Activated CD8-positive, alpha-beta memory T cell treated with anti-CD3 and anti-CD28 coated beads, Interleukin-2, amount 50 U/mL, for 1 hour (primary cell): ENCODE data around the gene HLA-G.
"Not testable (repeated sequence)": the region's sequence is repeated elsewhere in the genome, so short reads cannot be mapped to it uniquely, and the experiment has no call there.

Experiments used
- DNase-seq: peaks from one replicate; pipeline ENCODE4 v3.0.0-alpha.2; 2020; ENCODE audit errors: extremely low read depth

The HLA-G gene

GRCh38 chr6:29870104-29870503 is 42.5 kb downstream of the HLA-G start:
- no peak for DNase-seq

- DNase-seq, result no peak
Measured at GRCh38 chr6:29872791-29873190, 45.2 kb downstream of the HLA-G start.

DNA sequence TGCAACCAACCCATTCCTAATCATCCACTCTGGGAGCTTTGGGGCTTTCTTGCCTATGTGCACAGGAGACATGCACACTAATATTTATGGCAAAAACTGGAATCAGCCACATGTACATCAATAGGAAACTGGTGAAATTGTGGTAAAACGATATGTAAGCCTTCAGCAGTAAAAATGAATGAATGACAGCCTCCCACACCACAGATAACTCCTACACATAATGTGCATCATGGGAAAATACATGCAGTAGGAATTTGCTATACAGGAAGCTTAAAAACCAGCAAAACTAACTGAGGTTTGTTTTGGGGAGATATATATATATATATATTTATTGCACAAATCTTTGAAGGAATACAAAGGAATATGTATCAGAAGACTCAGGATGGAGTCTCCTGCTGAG is 47.6 kb downstream of the HLA-G start:
- no peak for DNase-seq

DNA sequence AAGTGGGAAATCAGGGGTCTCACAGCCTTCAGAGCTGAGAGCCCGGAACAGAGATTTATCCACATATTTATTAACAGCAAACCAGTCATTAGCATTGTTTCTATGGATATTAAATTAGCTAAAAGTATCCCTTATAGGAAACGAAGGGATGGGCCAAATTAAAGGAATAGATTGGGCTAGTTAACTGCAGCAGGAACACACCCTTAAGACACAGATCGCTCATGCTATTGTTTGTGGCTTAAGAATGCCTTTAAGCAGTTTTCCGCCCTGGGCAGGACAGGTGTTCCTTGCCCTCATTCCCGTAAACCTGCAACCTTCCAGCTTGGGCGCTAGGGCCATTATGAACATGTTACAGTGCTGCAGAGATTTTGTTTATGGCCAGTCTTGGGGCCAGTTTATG is 48.1 kb downstream of the HLA-G start:
- DNase-seq, result not testable (repeated sequence)
